Measurements from ENCODE around the gene DOCK4.

The DOCK4 gene

DNA sequence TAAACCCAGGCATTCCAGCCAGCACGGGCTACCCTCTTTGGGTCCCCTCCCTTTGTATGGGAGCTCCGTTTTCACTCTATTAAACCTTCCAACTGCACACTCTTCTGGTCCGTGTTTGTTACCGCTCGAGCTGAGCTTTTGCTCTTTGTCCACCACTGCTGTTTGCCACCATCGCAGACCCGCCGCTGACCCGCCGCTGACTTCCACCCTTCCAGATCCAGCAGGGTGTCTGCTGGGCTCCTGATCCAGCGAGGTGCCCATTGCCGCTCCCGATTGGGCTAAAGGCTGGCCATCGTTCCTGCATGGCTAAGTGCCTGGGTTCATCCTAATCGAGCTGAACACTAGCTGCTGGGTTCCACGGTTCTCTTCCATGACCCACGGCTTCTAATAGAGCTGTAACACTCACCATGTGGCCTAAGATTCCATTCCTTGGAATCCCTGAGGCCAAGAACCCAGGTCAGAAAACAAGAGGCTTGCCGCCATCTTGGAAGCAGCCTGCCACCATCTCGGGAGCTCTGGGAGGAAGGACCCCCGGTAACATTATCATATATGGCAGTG is 14.8 kb upstream of the DOCK4 start:
- DNase-seq: no peak

DNA sequence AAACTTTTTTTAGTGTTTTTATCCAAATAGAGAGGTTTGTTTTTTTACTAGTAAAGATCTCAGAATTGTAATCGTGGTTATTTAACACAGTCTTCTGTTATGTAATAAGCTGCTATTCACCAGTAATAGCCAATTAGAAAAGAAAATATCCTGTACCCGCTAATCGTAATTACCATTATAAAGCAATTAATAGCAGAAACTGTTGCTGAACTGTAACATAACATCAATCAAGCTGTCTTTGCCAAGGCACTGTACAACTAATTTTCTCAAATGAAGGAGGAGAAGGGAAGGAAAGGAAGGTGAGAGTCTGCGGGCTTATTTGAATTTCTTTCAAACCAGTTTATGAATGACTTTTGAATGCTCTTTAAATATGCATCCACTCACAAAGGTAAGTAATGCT is 9.6 kb upstream of the DOCK4 start:
- DNase-seq: no peak

DNA sequence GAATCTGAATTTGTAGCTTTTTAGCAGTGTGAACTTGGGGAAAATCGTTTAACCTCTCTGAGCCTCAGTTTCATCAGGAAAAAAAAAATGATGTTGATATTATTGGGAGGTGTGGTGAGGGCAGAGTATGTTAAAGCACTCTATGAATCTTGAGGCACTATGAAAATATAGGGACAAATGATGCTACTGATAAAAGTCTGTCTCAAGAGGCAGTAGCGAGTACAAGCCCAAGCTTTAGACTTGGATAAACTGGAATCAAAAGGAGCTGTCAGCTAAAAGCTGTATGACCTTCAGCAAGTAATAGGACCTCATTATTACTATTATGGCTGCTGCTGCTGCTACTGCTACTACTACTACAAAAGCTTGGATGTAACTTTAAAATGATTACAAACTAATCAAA is 8.7 kb upstream of the DOCK4 start:
- DNase-seq: no peak

DNA sequence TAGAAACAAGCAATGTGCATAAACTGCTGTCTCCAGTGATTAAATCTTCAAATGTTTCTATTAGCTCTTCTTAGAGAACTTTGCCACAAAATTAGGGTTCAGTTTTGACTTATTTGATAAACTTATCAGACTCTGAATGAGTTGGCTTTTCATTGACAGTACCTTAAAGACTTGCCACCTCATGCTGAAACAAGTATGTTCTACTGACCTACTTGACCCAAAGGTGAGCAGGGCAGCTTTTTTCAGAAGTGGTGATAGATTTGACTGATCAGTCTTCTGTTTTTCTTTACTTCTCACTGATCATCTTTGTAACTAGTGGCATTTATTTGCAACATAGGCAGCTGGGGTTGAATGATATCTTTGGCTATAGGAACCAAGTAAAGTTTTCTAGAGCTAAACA is 8.1 kb upstream of the DOCK4 start:
- DNase-seq: no peak

DNA sequence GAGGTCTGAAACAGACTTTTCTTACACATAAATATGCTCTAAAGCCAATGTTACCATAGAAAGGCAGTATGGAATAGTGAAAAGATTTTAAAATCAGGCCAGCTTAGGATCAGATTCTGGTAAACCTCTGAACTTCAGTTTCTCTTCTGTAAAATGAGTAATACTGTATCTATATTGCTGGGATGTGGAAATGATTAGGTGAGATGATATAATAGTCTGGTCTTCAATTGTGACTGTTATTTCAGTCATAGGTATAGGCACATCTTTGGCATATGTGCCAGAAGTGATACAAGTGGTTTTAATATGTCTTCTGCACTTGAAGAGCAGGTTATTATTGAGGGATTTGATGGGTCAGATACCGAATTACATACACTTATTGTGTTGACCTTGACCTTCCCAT is 7.5 kb upstream of the DOCK4 start:
- no peak for DNase-seq

DNA sequence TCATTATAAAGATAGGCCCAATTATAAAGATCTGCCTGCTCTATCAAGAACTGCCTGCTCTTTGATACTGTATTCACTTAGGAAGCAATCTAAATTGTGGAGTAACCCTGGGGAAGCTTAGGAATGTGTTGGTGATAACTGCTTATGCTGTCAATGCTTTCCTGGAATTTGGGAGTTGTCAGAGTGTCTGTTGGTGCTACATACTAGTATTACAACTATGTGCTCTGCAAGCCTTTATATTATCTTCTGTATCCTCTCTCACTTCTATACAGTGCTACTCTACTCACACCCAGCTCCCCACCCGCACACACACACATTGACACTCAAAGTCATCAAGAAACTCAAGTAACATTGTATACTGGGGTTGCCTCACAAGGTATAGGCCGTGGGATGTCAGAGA is 6.4 kb upstream of the DOCK4 start:
- DNase-seq: no peak

DNA sequence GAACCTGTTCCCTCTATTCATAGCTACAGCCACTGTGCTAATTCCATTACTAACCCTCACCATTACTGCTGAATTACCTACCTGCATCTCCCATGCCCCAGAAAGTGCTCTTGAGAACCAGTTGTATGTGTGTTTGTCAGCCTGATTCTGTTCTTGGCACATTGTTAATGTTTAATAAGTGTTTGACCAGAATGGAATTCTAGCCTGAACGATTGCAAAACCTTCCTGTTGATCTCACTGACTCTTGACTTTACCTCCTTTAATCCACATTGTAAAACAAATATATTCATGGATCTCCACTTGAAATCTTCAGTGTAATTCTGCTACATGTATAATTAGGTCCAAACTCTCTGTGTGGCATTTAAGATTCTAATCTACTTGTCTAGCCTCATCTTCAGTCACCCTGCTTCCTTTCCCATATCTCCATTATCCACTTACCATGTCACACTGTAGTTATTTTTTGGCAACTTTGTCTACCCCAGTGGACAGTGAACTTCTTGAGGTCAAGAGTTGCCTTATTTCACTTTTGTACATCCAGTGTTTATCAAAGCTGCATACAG is 5.2 kb upstream of the DOCK4 start:
- DNase-seq: no peak

DNA sequence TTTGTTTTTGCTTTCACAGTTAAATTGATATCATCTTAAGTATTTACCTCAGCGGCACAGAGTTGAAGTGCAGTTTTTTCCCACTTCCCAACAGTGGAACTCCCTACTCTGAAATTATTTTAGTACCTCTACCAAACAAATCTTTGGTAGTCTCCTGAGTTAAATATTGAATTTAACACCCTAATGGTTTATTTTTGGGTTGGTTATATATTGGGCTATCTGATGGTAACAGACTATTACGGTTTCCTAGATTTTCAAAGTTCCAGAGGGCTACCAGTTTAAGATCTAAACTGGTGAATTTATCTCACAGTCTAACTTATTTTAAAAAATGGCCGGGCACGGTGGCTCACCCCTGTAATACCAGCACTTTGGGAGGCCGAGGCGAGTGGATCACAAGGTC is 1.6 kb upstream of the DOCK4 start:
- no peak for DNase-seq

DNA sequence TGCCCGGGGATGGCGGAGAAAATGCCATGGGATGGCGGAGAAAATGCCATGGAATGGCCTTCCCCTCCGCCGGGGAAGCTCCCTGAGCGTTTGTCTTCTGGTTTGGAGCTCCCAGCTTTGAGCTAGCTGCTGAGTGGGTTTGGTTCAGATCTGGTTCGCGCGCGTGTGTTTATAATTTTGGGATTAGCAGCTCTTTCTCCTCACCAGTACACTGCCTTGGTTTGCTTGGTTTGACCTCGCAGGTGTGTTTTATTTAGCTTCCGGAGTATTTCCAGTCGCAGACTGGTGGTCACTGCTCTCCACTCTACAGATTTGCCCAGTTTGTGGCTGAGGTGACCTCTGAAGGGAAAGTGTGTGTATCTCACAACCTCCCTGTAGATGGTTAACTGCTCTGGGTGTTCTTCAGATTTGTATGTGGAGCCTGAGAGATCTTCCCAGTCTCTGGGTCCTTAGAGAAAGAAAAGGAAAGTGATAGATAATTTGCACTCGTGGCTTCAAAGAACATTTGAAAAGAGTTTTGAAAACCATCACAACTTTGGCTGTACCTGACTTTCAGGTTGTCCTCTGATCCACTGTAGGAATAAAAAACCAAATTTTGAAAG is 893 bp upstream of the DOCK4 start:
- peak in 1 of 2 experiments; percentile 20 for DNase-seq

DNA sequence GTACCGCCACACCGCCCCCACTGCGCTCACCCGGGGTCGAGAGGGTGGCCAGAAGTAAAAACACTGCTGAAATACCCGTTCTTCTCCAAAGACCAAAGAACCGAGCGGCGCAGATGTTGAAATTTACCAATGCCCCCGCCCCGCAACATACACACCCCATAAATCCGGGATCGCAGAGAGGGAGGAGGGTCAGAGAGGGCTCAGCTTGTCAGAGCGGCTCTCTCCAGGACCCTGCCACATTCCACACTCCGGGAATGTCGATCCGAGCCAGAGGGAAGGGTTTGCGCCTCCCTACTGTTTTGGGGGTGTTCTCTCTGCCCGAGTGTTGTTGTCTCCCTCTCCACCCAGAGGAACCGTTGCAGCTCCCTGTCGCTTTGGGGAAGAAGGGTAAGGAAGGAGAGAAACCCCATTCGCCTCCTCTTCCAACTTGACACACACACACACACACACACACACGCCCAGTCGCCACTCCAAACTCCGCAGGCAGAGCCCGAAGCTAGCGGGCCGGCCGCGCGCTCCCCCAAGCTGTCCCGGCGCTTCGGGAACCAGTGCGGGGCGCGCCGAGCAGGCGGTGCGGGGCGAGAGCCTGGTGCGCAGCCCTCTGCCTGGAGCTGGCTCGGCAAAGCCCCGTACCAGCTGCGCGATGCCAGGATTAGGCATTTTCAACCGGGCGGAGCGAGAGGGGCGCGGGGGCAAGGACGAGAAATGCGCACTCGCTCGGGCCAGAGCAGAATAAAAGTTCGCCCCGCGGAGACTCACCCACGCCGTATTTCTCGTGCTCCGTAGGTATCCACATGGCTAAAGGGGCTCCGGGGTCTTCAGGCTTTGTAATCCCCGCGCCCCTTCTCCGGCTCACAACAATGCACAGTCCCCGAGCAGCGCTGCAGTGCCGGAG is 609 bp downstream of the DOCK4 start:
- peak in 1 of 2 experiments; percentile 54 for DNase-seq

DNA sequence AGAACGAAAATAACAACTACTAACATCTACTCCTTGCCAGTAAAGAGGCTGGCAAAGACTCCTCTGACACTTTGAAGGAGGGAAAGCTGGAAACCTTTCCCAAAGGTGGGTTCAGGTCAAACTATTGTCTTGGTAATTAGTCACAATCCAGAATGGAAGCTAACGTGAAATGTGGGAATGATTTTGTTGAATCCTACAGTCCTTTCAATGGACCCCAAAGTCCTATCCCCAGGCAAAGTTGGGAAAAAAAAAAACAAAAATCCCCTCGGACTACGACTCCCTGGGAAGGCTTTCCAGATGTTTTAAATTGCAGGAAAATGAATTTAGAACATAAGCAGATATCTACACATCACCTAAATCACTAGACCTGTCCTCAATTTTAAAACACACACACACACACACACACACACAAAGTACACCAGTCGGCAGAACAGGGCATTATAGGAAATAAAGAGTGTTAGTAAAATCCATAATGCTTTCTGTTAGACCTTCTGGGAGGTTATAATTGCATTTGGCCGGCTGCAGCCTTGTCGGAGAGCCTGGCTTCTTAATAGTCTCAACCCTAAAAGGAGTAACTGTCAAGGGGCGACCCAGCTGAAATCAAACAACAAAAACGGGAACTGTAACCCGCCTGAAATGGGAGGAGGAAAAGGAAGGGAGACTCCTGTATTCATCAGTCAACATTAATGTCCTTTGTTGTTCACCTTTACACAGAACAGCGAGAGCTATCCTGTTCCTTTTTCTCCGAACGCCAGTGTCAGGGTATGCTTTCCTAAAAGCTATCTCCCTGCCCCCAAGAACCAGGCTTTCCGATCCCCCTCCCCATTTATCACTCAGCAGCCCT is 1.5 kb downstream of the DOCK4 start:
- DNase-seq: peak in 1 of 2 experiments; percentile 47

DNA sequence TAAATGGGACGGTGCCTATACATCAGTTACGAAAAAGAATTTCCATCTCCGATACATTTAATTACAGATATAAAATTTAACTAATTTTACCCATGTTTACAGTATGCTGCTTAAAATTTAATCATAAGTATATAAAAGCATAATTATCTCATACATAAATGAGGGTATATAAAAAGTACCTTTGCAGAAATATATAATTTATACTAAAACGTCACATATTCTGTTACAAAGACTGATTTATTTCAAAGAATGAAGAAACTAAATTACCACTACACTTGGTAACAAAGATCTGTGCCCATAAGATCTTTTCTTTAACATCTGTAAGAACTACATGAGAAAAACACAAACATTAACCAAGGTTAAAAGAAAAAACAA is 2.8 kb downstream of the DOCK4 start:
- no peak for DNase-seq

DNA sequence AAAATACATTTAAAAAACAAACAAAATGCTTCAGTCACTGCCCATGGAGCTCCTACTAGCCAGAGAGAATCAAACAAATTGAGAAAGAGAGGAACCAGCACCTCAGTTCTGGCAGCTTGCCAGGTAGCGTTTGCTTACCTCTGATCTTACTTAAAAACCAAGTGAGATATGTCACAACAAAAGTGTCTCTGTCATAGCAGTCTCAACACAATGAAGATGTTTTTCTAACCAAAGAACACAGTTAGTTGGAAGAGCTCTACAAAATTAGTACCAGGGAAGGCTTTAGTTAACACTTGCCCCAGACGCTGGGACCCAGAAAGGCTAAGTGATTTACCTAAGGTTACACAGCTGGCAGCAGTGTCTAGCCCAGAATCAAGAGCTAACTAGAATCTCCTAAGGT is 3.4 kb downstream of the DOCK4 start:
- DNase-seq: peak in 1 of 2 experiments; percentile 18

DNA sequence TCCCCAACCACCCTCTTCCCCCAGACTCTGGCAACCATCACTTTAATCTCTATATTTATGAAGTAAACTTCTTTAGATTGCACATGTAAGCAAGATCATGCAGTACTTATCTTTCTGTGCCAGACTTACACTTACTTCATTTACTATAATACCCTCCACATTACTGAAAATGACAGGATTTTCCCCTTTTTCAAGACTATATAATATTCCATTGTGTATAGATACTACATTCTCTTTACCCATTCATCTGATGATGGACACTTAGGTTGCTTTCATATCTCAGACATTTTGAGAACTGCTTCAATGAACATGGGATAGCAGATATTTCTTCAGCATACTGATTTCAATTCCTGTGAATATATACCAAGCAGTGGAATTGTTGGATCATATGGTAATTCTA is 4.4 kb downstream of the DOCK4 start:
- DNase-seq: no peak

DNA sequence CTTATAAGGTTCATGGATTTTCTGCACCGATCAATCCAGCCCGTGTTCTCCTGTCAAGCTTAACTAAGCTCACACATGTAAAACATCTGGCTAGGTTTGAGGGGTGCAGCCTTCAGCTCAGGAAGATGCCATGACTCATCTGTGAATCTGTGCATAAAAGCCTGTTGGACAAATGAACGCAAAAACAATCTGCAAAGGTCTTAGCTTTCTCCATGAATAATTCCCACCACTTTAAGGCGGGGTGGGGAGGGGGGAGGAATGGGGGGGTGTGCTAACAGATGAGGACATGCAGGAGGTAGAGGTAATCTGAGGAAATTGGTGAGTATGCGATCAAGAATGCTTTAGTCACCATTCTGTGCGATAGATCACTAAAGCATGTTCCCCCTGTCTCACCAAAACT is 4.8 kb downstream of the DOCK4 start:
- peak in 1 of 2 experiments; percentile 34 for DNase-seq

DNA sequence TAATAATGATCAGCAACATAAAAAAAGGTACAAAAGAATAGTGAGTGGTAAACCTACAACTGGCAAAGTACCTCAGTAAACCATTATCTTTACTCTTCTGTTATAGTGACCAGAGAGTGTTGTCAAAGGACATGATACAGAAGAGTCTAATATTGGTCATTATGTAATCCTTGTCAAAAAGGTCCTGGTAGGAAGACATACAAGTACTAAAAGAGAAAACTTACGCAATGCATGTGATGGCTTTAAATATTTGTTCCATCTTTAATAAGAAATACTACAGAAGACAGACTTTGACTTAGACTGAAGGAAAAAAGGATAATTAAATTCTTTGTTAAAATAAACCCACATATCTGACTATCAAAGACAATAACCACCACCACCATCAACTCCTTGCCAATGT is 6.5 kb downstream of the DOCK4 start:
- DNase-seq: no peak

DNA sequence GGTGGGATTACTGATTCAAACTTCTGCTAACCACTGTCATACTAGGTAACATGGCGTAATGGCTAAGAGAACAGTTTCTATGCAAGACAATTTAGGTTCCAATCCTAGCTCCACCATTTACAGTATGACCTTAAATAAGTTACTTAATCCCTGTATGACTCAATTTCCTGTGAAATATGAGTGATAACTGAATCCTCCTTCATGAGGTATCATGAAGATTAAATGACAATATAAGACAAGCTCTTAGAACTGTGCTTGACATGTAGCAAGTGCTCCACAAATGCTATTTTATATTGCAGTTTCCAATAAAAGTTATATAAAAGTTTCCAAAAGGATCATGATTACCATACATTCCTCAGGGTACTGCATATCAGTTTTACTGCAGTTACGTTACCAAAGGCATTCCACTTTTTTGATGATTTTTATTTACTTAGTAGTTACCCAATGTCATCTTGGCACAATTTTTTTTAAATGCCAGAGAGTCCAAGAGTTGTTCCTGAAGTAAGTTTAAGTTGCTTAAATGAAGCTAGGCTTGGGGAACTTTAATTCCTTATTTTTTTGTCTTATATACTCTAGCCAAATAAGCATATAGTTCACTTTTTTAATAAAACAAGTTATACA is 7.1 kb downstream of the DOCK4 start:
- peak in 1 of 2 experiments; percentile 61 for DNase-seq

DNA sequence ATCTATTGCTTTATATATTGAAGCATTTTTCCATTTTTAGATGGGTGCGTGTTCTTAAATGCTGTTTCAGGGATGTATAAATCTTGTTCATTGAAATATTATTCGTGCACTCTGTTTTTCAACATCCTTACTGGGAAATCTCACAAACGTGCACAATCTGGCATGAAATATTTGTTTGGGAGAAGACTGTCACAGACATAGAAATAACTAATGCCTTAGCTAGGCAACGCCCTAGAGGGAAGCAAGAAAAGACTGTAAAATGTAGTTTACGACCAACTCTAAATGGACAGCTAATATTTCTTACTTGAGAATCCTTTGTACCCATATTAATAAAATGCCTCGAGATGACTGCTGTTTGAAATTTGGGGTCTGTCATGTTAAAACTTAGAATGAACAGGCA is 8.9 kb downstream of the DOCK4 start:
- no peak for DNase-seq

DNA sequence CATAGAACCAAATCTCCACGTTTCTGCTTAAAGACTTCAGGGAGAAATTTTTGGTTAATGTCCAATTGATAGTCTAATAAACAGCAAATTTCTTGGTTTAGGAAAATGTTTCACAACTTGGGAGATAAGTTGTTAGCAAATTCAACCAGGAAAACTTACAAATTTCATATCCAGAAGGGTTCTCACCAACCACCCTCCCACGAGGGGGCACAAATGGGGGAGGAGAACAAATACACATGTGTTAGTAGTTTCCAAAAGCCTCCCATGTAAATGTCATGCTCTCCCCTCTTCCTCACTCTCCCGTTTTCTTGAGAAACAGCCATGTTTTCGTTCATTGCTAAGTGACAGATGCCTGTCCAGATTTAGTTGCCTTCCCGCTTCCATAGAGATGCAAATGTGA is 10.5 kb downstream of the DOCK4 start:
- no peak for DNase-seq

DNA sequence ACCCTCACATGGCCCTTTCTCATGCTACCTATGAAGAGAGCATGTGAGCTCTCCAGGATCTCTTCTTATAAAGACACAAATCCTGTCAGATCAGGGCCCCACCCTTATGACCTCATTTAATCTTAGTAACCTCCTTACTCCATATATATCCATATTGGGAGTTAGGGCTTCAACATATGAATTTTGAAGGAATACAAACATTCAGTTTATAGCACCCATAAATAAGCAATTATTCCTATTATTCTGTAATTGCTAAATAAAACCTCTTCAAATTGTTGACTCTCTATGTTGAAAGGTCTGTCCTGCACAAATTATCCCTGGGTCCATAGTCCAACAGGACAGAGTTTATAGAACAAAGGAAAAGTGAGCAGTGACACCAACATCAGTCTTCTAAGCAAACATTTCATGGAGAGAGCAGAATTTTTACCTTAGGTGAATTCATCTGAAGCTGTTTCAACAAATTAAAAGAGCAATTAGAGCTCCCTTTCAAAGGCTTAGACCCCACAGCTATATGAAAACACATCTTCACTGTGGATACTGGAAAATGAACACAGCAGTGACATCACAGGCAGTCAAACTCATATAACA is 12.2 kb downstream of the DOCK4 start:
- DNase-seq: no peak

DNA sequence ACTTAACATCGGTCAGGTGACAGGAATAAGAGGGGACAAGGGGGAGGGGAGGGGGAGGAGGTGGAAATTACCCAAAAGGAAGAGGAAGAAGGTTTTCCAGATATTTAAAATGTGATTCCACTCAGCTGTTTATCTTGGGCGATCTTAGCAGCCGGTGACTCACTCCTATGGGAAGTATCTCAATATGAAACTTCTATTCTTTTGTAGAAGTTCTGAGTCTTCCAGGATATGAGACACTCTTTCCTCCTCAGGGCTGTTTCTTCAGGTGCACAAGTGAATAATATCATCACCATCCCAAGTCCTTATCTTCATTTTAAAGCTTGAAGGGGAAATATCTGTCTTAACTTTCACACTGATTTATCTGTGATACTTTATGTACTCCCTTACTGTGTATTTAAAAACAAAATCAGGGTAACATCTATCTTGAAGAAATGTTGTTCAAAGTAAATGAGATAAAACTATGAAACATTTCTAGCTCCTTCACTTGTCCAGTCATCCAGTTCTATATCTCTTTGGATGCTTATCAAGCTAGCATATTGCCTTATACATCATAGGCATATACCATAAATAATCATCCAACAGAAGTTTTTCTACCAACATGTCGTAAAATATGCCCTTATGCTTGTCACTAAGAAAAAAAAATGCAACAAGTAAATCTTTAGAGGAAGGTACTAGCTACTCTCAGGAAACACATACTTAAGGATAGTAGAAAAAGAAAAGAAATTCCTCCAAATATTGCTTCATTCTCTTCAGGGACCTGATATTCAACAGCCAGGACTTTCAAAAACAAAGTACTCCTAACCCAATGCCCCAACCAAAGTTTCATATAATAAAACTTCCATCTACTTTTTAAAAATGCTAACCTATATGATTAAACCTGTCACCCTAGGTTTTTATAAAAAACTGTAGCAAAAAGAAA is 13.7 kb downstream of the DOCK4 start:
- peak; percentile 68 to 86 for DNase-seq
